HK-2 (cell line): ENCODE results near the gene SHFL.
A peak's percentile ranks its signal among the peaks of the same experiment; 100 is the strongest.

Experiments used
- DNase-seq: peaks from one replicate; pipeline ENCODE4 v3.0.0-alpha.2; 2018; ENCODE audit not compliant: unreplicated experiment

The SHFL gene

DNA sequence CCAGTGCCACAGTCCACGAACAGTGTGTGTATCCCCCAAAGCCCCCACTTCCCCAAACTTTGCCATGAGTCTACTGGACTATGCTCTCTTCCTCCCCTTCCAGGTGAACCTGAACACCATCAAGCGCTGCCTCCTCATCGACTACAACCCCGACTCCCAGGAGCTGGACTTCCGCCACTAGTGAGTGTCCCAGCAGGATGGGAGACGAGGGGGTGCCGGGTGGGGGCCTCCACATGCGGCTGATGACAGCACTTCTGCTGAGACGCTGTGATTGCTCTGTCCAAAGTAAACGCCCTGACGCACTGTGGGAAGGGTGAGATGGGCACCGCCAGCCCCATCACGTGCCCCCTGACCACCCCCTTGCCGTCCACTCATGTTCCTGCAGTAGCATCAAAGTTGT is 23.4 kb downstream of the SHFL start:
- DNase-seq: no peak

DNA sequence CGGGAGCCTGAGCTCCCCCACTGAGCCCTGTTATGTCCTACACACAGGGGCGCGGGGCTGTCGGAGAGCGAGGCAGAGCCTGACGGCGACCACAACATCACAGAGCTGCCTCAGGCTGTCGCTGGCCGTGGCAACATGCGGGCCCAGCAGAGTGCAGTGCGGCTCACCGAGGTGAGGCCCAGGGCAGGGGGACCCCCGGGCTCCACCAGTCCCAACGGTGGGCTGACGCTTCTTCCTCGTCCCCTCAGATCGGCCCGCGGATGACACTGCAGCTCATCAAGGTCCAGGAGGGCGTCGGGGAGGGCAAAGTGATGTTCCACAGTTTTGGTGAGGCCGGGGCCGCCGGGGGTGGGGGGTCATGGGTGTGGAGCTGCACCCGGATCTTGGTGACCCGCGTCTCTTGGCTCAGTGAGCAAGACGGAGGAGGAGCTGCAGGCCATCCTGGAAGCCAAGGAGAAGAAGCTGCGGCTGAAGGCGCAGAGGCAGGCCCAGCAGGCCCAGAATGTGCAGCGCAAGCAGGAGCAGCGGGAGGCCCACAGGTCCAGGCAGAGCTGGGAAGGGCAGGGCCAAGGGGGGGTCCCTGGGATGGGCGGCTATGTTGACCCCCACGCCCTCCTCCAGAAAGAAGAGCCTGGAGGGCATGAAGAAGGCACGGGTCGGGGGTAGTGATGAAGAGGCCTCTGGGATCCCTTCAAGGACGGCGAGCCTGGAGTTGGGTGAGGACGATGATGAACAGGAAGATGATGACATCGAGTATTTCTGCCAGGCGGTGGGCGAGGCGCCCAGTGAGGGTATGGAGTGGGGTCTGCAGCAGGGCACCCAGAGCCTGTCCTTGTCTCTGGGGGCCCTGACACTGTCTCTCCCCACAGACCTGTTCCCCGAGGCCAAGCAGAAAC is 24.2 kb downstream of the SHFL start:
- no peak for DNase-seq

- DNase-seq: no peak
Measured at GRCh38 chr19:10110972-10111317, 24.8 kb downstream of the SHFL start.

GRCh38 chr19:10111405-10111811 is 25.3 kb downstream of the SHFL start, which contains the start of gene P2RY11:
P2RY11 (plus strand) TSS chr19:10111693; CDS start chr19:10111722, 29 bp downstream.
- DNase-seq: no peak

GRCh38 chr19:10112037-10112761 is 26.1 kb downstream of the SHFL start:
- peak; percentile 44 for DNase-seq

DNA sequence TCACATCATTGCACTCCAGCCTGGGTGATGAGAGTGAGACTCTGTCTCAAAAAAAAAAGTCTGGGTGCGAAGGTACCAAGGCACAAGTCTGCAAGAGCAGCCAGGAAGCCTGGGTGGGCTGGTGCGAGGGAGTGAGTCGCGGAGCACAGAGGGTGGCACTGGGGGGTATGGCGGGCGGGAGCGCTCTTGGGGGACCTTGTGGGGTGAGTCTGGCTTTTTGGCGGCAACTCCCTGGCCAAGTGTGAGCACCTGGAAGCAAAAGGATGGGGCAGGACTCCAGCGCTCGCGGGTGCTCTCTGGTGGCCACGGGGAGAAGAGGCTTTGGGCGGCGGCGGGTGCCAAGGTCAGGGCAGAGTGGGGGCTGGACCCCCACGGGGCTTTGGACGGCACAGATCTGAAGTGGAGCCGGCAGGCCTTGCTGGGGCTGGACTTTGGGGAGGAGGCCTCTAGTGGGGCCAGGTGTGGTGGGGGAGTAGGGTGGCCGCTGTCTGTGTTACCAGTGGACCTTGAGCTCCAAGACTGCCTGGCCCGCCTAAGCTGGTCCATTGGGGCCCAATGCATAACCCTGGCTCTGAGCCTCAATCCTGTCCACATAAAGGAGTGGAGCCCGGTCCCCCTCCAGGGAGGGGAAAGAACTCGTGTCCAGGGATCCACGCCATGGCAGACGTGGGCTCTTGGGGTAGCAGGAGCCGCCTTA is 26.9 kb downstream of the SHFL start:
- peak; percentile 50 for DNase-seq

GRCh38 chr19:10113592-10113963 is 27.5 kb downstream of the SHFL start:
- peak; percentile 38 for DNase-seq

DNA sequence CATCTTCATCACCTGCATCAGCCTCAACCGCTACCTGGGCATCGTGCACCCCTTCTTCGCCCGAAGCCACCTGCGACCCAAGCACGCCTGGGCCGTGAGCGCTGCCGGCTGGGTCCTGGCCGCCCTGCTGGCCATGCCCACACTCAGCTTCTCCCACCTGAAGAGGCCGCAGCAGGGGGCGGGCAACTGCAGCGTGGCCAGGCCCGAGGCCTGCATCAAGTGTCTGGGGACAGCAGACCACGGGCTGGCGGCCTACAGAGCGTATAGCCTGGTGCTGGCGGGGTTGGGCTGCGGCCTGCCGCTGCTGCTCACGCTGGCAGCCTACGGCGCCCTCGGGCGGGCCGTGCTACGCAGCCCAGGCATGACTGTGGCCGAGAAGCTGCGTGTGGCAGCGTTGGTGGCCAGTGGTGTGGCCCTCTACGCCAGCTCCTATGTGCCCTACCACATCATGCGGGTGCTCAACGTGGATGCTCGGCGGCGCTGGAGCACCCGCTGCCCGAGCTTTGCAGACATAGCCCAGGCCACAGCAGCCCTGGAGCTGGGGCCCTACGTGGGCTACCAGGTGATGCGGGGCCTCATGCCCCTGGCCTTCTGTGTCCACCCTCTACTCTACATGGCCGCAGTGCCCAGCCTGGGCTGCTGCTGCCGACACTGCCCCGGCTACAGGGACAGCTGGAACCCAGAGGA is 28.0 kb downstream of the SHFL start:
- DNase-seq: peak; percentile 37

GRCh38 chr19:10114651-10115391 is 28.7 kb downstream of the SHFL start:
- DNase-seq: peak; percentile 45

DNA sequence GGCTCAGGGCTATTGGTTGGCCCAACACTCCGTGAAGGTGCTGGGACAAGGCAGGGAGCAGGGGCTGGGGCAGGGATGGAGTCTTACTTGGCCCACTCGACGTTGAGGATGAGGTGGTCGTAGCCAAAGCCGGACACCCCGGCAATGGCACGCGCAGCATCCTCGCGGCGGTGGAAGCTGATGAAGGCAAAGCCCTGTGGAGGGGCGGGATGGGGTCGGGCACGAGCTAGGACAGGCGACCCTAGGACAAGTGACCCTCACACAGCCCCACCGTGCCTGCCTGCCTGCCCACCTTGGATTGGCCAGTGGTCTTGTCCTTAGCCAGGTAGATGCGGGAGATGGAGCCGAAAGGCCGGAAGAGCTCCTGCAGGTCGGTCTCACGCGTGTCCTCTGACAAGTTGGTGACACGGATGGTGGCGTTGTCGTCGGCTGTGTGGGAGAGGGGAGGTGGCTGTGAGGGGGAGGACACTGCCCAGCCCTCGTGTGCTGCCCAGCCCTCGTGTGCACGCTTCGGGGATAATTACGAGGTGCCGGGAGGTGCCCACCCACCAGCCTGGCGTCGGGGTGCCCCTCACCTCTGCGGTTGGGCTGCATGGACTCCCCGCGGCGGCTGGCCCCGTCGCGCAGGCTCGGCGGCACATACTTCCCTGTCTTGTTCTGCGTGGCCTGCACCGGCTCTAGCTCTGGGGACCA is 29.4 kb downstream of the SHFL start:
- DNase-seq: peak; percentile 36

DNA sequence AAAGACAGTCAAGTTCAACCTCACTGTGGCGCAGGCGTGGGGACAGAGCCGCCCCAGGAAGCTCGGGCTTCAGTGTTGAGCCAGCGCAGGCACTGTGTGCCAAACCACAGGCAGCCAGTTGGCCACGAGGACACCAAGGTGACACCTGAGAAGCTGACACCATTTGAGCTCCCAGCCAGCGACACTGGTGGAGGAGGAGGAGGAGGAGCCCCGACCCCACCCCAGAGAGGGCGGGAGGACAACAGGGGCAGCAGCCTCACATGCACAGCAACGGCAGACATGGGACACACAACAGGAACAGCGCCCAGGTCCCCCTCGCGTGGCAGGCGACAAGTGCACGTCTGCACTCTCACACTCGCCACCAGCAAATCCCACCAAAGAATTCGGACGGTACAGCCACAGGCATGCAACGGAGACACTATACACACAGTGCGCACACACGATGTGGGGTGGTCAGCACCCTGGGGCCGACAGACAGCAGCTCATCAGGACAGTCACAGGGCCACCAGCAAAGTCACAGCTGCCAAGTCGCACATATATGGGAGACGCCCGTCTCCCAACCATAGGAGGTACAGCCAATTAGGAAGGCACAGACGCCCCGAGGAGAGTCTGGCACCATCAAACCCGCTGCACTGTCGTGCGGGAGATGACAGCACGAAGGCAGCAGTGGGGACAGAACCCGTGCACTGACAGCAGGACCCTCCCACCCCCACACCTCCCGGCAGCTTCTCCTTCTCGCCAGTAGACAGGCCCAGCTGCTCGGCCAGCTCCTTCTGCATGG is 30.2 kb downstream of the SHFL start:
- DNase-seq: no peak

- no peak for DNase-seq
Measured at GRCh38 chr19:10116866-10117616, 30.9 kb downstream of the SHFL start.

DNA sequence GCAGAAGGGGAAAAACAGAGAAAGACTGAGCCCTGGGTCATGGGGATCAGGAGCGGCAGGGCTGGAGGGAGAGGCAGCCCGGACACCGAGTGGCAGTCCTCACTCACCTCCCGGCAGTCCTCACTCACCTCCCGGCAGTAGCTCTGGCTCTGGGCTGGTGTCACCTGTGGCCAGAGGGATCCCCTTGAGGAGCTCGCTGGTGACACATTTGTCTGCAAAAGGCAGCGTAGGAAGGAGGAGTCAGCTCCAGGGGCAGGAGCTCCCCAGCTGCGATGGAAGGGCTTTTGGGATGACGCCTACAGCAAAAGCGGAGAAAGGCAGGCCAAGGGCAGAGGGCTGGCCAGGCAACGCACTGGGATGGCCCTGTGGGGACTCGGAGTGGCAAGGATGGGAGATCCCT is 32.8 kb downstream of the SHFL start:
- DNase-seq: no peak

GRCh38 chr19:10120538-10121189 is 34.5 kb downstream of the SHFL start:
- DNase-seq: no peak

DNA sequence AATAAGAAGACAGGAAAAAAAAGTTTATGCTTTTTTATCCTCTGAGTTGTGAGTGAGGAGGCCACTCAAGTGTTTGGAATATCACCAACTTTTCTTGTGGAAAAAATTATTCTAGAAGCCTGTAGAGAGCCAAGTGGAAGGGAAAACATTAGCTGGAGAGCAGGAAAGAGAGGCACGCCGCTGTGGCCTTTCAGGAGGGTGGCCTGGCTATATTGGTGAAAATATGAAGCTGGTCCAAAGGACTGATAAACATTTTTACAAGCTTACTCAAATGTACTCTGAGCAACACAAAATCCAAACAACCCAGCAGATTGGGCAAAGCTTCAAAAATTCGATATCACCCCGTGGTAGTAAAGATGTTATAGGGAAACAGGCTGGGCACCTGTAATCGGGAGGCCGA is 35.9 kb downstream of the SHFL start:
- DNase-seq: no peak

- DNase-seq: no peak
Measured at GRCh38 chr19:10124429-10124828, 38.3 kb downstream of the SHFL start.

DNA sequence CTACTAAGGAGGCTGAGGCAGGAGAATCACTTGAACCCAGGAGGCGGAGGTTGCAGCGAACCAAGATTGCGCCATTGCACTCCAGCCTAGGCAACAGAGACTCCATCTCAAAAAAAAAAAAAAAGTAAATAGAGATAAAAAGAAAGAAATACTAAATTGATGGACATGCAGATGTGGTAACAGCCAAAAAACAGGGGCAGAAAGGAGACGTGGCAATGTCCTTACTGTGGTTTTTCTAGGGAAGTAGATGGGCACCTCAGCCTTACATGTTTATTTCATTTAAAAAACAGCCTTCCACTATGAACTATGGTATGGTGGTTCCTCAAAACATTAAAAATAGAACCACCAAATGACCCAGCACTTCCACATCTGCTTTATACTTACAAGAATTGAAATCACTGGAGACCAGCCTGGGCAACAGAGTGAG is 40.1 kb downstream of the SHFL start:
- DNase-seq: no peak

DNA sequence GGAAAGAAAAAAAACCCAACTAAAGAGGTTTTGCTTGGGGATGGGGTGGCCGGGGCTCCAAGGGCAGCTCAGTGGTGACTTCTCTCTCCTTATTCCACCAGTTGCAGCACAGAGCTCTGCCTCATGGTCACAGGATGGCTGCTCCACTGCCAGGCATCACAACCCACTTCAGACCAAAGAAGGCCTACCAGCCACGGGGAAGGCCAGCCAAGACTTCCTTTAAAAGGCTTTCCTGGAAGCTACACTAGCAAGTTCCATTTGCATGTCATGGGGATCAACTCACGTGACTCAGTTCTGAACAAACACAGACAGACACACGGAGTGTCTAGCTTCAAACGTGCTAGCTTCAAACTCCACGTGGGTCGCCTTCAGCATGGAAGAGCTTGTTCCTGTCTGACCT is 46.8 kb downstream of the SHFL start:
- no peak for DNase-seq

DNA sequence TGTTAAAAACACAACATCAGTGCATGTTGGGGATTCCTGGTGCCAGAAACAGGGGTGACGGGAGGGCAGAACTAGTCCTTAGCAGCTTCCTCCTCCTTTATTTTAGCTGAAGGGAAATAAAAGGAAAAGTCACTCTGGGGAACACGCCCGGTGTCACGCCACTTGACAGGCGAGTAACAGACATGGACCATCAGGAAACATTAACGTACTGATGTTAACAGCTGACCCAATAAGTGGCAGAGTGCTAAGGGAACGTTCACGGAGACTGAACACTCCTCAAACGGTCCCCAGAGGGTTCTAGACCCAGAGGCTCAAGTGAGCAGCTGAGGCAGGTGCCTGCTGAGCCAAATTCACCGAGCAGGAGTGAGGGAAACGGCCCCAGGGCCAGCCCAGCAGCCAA is 47.5 kb downstream of the SHFL start:
- DNase-seq: no peak
